ENCODE measurements around the gene ABCB1.
"Not testable (repeated sequence)": the region's sequence is repeated elsewhere in the genome, so short reads cannot be mapped to it uniquely, and the experiment has no call there.

Gene ABCB1

GRCh38 chr7:87464830-87465533 is 135.7 kb downstream of the ABCB1 start:
- not testable (repeated sequence) for DNase-seq

DNA sequence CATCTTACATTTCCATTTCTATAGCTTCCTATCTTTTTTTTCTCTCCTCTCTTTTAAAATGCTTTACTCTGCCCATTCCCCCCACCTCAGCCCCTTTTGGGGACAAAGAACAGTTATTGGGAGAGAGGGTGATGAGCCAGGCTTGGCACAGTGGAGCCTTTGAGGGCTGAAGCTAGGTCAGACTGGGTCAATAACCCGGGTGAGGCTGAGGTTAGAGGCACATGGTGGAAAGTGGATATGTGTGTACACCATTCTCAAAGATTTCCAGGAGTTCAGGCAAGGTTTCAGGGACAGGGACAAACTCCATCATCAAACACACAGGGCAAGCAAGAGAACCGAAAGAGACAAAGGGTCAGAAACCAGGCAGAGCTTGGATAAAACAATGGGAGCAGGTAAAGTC is 136.7 kb downstream of the ABCB1 start:
- no peak for DNase-seq

DNA sequence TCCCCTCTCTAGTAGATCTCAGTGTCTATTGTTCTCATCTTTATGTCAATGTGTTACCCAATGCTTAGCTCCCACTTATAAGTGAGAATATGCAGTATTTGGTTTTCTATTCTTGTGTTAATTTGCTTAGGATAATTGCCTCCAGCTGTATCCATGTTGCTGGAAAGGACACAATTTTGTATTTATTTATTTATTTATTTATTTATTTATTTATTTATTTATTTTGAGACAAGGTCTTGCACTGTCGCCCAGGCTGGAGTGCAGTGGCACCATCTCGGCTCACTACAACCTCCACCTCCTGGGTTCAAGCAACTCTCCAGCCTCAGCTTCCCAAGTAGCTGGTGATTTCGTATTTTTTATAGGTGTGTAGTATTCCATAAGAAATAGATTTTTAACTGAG is 140.2 kb downstream of the ABCB1 start:
- not testable (repeated sequence) for DNase-seq

- DNase-seq: no peak
These were observed 140.7 kb downstream of the ABCB1 start for GRCh38 chr7:87459941-87460340.

DNA sequence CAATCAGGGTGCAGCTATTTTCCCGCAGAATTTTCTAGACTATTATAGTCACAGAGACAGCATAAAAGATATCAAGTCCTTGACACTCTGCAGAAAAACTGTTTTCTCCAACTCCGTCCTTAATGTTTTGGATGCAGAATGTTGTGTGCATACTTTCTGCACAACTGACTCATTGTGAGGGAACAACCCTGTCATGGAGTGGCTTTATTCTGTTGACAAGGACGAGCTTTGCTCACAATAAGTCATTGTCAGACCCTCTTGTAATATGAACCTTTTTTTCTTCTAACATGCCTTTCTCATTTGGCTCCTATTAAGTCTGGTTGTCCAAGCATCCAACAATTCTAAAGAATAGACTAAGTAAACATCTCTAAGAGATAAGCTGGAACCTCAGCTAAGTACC is 142.5 kb downstream of the ABCB1 start:
- DNase-seq: no peak

- no peak for DNase-seq
These were observed 144.4 kb downstream of the ABCB1 start for GRCh38 chr7:87456247-87456646.

Measured in HCEC 1CT (cell line).